ENCODE results near the gene ABLIM2. TPM values are rescaled to one million over a fixed set of nuclear protein-coding genes. Genes with fewer than 3 reads are reported as not detected.

The ABLIM2 gene
- total RNA-seq, 4 donors from 2014 or later = 4.2 to 28.5 (median 8.7) TPM

DNA sequence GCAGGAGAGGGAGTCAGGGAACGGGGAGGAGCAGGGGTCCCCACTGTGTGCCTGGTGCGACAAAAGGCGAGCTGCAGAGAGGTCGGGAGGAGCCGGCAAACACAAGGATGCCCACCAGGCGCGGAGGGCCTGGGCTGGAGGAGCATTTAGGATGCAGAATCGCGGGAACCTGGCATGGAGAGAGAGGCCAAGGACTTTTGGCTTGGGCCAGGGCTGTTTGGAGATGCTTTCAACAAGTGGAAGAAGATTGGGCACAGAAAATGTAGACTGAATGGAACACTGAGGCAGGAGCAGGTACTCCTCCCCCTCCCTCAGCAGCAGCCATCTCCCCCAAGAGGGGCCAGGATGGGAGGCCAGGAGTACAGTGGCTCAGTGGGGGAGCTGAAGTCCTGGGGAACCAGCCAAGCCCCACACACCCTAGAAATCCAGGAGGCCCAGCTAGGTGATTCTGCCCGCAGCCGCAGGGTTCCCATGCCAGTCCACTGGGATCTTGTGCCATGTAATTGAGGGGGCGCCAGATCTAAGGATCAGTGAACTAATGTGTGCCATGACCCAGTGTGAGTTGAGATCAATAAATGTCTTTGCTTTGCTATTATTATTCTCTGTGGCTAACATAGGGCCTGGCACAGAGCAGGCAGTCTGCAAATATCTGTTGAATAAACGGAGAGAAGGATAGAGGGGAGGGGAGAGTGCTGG is 1.1 kb upstream of the ABLIM2 start:
- intact Hi-C loops (cut with DNase I) = loop anchor here (5.0 kb wide), 1 partner anchor 107 kb away; no protein-coding TSS in a partner anchor
- peaks cover 25 to 38% (median 29%) of the 10 kb centered on the region in 4 donors for H3K4me1 ChIP-seq
- 73% methylated on average over 5 of the region's 13 CpGs for WGBS
- no peak for DNase-seq (ENCODE audit: extremely low spot score)
- H3K27ac ChIP-seq (replicated peaks in 1 of 4) = peak overlapping the region; percentile 60 to 71 (median 62)
- TF ChIP-seq POLR2AphosphoS5 (IDR thresholded peaks at IDR 0.05) = no peak
- TF ChIP-seq, protein P1, sequence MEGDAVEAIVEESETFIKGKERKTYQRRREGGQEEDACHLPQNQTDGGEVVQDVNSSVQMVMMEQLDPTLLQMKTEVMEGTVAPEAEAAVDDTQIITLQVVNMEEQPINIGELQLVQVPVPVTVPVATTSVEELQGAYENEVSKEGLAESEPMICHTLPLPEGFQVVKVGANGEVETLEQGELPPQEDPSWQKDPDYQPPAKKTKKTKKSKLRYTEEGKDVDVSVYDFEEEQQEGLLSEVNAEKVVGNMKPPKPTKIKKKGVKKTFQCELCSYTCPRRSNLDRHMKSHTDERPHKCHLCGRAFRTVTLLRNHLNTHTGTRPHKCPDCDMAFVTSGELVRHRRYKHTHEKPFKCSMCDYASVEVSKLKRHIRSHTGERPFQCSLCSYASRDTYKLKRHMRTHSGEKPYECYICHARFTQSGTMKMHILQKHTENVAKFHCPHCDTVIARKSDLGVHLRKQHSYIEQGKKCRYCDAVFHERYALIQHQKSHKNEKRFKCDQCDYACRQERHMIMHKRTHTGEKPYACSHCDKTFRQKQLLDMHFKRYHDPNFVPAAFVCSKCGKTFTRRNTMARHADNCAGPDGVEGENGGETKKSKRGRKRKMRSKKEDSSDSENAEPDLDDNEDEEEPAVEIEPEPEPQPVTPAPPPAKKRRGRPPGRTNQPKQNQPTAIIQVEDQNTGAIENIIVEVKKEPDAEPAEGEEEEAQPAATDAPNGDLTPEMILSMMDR (IDR thresholded peaks at IDR 0.05) = no peak
- TF ChIP-seq POLR2A (IDR thresholded peaks at IDR 0.05; ENCODE audit: low read depth) = no peak
- no peak for TF ChIP-seq EP300 (IDR thresholded peaks at IDR 0.05)
- H3K4me3 ChIP-seq = peak overlapping the region; percentile 75 to 80 (median 78)
- H3K36me3 ChIP-seq = no peaks in the 10 kb centered on the region
- peaks cover 0 to 9% (median 4%) of the 10 kb centered on the region in 4 donors for H3K27me3 ChIP-seq
- no peaks in the 10 kb centered on the region for H3K9me3 ChIP-seq

DNA sequence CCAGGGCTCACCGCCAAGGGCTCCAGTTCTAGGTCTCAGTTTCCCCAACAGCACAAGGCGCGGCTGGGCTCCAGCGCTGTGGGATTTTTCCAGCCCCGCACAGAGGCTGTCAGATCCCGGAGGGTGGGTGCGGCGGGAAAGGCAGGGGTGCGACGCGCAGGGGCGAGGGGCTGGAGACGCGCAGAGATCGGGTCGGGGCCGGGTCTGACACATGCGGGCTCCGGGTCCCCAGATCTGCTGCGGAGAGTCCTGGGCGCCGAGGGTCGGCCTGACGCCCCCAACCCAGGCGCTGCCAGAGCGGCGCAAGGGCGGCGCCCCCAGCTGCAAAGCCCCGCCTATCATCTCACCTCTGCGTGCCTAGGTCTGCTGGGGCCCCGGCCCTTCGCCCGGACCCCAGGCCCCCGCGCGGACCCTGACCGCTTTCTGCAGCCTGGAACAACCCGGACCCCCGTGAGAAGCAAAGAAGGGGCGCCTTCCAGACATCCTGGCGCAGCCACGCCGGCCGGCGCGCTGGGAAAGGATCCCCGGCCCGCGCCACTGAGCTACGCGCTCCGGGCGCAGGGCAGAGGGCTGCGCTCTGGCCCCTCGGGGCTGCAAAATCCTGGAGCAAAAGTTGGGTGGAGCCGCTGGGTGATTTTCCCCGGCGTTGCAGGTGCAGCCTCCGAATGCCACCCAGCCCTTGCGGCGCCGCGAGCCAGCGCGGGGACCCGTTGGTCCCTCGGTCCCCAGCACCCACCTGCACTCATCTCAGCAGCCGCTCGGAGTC is 486 bp downstream of the ABLIM2 start:
- peaks cover 0 to 9% (median 4%) of the 10 kb centered on the region in 4 donors for H3K27me3 ChIP-seq
- WGBS = 3% methylated on average over 7 of the region's 70 CpGs
- intact Hi-C loops (cut with DNase I) = loop anchor here (5.0 kb wide), 1 partner anchor 106 kb away; no protein-coding TSS in a partner anchor
- no peaks in the 10 kb centered on the region for H3K36me3 ChIP-seq
- H3K9me3 ChIP-seq = no peaks in the 10 kb centered on the region
- peak overlapping the region; percentile 75 to 80 (median 78) for H3K4me3 ChIP-seq
- H3K27ac ChIP-seq (replicated peaks in 1 of 4) = peak overlapping the region in 3 of 4 donors; percentile 23 to 69 (median 61)
- no peak for TF ChIP-seq POLR2AphosphoS5 (IDR thresholded peaks at IDR 0.05)
- TF ChIP-seq, protein P1 (IDR thresholded peaks at IDR 0.05) = no peak
- no peak for TF ChIP-seq EP300 (IDR thresholded peaks at IDR 0.05)
- TF ChIP-seq POLR2A (IDR thresholded peaks at IDR 0.05; ENCODE audit: low read depth) = no peak
- peaks cover 25 to 38% (median 29%) of the 10 kb centered on the region in 4 donors for H3K4me1 ChIP-seq
- DNase-seq (ENCODE audit: extremely low spot score) = no peak

DNA sequence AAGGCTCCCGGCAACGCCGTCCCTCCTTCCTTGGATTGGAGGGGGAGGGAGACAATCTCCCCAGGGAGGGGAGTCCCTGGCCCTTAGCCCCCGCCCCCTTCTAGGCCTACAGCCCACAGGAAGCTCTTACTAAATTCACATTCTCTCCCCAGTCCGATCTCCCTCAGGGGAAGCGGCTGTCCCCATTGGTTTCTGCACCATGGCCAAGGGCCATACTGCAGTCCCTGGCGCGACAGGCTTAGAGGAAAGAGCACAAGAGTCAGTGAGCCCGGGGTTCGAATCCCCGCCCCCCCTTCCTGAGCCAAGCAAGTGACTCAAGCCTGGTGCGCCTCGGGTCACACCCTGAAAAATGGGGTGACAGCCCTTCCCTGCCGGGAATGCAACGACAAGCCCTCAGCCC is 1.1 kb downstream of the ABLIM2 start:
- no peak for DNase-seq (ENCODE audit: extremely low spot score)
- Histone ChIP-seq H3K4me3 (peak overlapping the region; percentile 75 to 80 (median 78)), H3K27me3 (peaks cover 0 to 9% (median 4%) of the 10 kb centered on the region in 4 donors), H3K9me3 (no peaks in the 10 kb centered on the region), H3K36me3 (no peaks in the 10 kb centered on the region), H3K4me1 (peaks cover 25 to 38% (median 29%) of the 10 kb centered on the region in 4 donors), H3K27ac (replicated peaks in 1 of 4) (peak overlapping the region in 2 of 4 donors; percentile 23 to 61)
- intact Hi-C loops (cut with DNase I) = loop anchor here (5.0 kb wide), 1 partner anchor 105 kb away; no protein-coding TSS in a partner anchor
- TF ChIP-seq POLR2A (IDR thresholded peaks at IDR 0.05; ENCODE audit: low read depth) = no peak
- TF ChIP-seq POLR2AphosphoS5 (IDR thresholded peaks at IDR 0.05) = no peak
- TF ChIP-seq, protein P1 (IDR thresholded peaks at IDR 0.05) = no peak
- TF ChIP-seq EP300 (IDR thresholded peaks at IDR 0.05) = no peak
- WGBS = 22% methylated on average over 15 of the region's 15 CpGs

DNA sequence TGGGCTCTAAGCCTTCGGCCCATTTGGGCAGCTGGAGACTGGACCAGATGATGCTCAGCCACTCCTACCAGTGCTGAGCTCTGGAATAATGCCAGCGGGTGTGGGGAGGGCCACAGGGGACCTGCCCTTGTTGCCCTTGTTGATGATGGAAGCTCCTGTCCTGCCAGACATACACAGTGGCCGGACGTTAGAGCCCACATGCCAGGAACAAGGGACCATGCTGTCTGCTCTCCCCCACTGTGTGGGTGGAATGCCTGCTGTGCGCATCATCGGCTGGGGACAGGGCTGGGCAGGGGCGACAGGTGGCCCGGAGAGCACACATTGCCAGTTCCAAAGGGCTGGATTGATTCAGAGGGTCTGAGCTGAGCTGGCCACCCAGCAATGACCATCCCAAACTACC is 2.0 kb downstream of the ABLIM2 start:
- peak overlapping the region in 2 of 4 donors; percentile 77 to 80 for H3K4me3 ChIP-seq

More for the DNA sequence above, 2.0 kb downstream of the ABLIM2 start:
- 56% methylated on average over 4 of the region's 8 CpGs for WGBS
- no peak for DNase-seq (ENCODE audit: extremely low spot score)
- H3K27ac ChIP-seq (replicated peaks in 1 of 4) = no peak overlapping the region
- peaks cover 0 to 9% (median 4%) of the 10 kb centered on the region in 4 donors for H3K27me3 ChIP-seq
- H3K36me3 ChIP-seq = no peaks in the 10 kb centered on the region
- TF ChIP-seq EP300 (IDR thresholded peaks at IDR 0.05) (no peak), POLR2A (IDR thresholded peaks at IDR 0.05; ENCODE audit: low read depth) (no peak), POLR2AphosphoS5 (IDR thresholded peaks at IDR 0.05) (no peak)
- TF ChIP-seq, protein P1 (IDR thresholded peaks at IDR 0.05) = no peak
- no peaks in the 10 kb centered on the region for H3K9me3 ChIP-seq
- peaks cover 25 to 38% (median 29%) of the 10 kb centered on the region in 4 donors for H3K4me1 ChIP-seq
- intact Hi-C loops (cut with DNase I) = loop anchor here (5.0 kb wide), 1 partner anchor 104 kb away; no protein-coding TSS in a partner anchor
